ENCODE data around the gene FMNL2. TPM values are rescaled to one million over a fixed set of nuclear protein-coding genes. Genes with fewer than 3 reads are reported as not detected.

FMNL2 gene
- polyA plus RNA-seq, 3 donors = 0.28 to 3.2 (median 0.71) TPM

DNA sequence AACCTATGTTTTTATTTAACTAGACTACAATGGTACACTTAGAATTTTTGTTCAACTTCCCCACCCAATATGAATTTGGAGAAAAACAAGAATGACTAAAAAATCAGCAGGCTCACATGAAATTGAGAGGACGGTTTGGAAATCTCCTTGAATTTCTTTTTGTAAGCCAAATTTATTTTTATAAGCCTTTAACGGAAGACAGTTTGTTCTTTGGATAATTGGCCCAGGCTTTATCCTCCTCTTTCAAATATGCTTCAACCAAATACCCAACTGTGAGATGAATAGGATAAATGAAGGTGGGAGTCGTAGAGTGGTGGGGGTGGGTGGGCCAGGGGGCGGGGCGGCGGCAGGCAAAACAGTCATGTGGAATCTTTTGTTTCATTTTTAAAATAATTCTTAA is 60.6 kb downstream of the FMNL2 start:
- Mint-ChIP-seq H3K4me3 (no peak overlapping the region), H3K27me3 (ENCODE audit: low read depth in 3 of 3) (peaks cover 0 to 2% (median 0%) of the 10 kb centered on the region in 3 donors), H3K27ac (no peak overlapping the region), H3K36me3 (no peaks in the 10 kb centered on the region), H3K4me1 (no peaks in the 10 kb centered on the region), H3K9me3 (peaks cover 0 to 5% (median under 1%) of the 10 kb centered on the region in 7 donors)
- no peaks in the 10 kb centered on the region for H3K4me1 ChIP-seq (ENCODE audit: control insufficient read depth in 1 of 2, insufficient read depth in 2 of 2, low read length in 2 of 2)
- H3K36me3 ChIP-seq (replicated peaks in 1 of 2; ENCODE audit: control insufficient read depth in 1 of 2, insufficient read depth in 2 of 2, low read length in 2 of 2) = no peaks in the 10 kb centered on the region
- no peaks in the 10 kb centered on the region for H3K27me3 ChIP-seq (ENCODE audit: control insufficient read depth in 2 of 2, insufficient read depth in 2 of 2, low read length in 2 of 2)
- intact Hi-C loops (cut with micrococcal nuclease) = no loop called here
- no peak overlapping the region for H2AFZ ChIP-seq (ENCODE audit: insufficient read depth, low read depth, low read length, poor library complexity, severe bottlenecking)
- H3K4me2 ChIP-seq (replicated peaks; ENCODE audit: extremely low read depth, low read length, poor library complexity, severe bottlenecking) = no peak overlapping the region
- H3K9me3 ChIP-seq (replicated peaks in 1 of 2; ENCODE audit: control insufficient read depth in 1 of 2, insufficient read depth in 1 of 2, low read length in 2 of 2) = no peaks in the 10 kb centered on the region
- no CpG with 5 or more reads among the region's 6 CpGs for WGBS (ENCODE audit: insufficient coverage)
- H3K9ac ChIP-seq (ENCODE audit: insufficient read depth, low read length, poor library complexity, severe bottlenecking) = no peak overlapping the region
- TF ChIP-seq CTCF (IDR thresholded peaks at IDR 0.05) = no peak
- no peaks in the 10 kb centered on the region for H3K79me2 ChIP-seq (ENCODE audit: insufficient read depth, low read length)
- no peak for DNase-seq
- no peak overlapping the region for H3K4me3 ChIP-seq (replicated peaks in 1 of 3; ENCODE audit: low read depth in 2 of 3, low read length in 3 of 3)
- H3K27ac ChIP-seq (ENCODE audit: low read depth in 1 of 2, low read length in 2 of 2) = no peak overlapping the region
- no peaks in the 10 kb centered on the region for H4K20me1 ChIP-seq (ENCODE audit: insufficient read depth, low read length)

- no peak overlapping the region for H2AFZ ChIP-seq (ENCODE audit: insufficient read depth, low read depth, low read length, poor library complexity, severe bottlenecking)
- no CpG with 5 or more reads among the region's 4 CpGs for WGBS (ENCODE audit: insufficient coverage)
- Mint-ChIP-seq H3K4me1 (no peaks in the 10 kb centered on the region), H3K9me3 (peaks cover 0 to 5% (median 0%) of the 10 kb centered on the region in 7 donors), H3K27me3 (ENCODE audit: low read depth in 3 of 3) (peaks cover 0 to 2% (median 0%) of the 10 kb centered on the region in 3 donors), H3K36me3 (no peaks in the 10 kb centered on the region), H3K4me3 (no peak overlapping the region), H3K27ac (no peak overlapping the region)
- no peak for DNase-seq
- H3K27ac ChIP-seq (ENCODE audit: low read depth in 1 of 2, low read length in 2 of 2) = no peak overlapping the region
- H3K9ac ChIP-seq (ENCODE audit: insufficient read depth, low read length, poor library complexity, severe bottlenecking) = no peak overlapping the region
- H3K4me3 ChIP-seq (replicated peaks in 1 of 3; ENCODE audit: low read depth in 2 of 3, low read length in 3 of 3) = no peak overlapping the region
- TF ChIP-seq CTCF (IDR thresholded peaks at IDR 0.05) = no peak
- H3K27me3 ChIP-seq (ENCODE audit: control insufficient read depth in 2 of 2, insufficient read depth in 2 of 2, low read length in 2 of 2) = no peaks in the 10 kb centered on the region
- intact Hi-C loops (cut with micrococcal nuclease) = no loop called here
- no peaks in the 10 kb centered on the region for H4K20me1 ChIP-seq (ENCODE audit: insufficient read depth, low read length)
- no peaks in the 10 kb centered on the region for H3K79me2 ChIP-seq (ENCODE audit: insufficient read depth, low read length)
- no peak overlapping the region for H3K4me2 ChIP-seq (replicated peaks; ENCODE audit: extremely low read depth, low read length, poor library complexity, severe bottlenecking)
- no peaks in the 10 kb centered on the region for H3K9me3 ChIP-seq (replicated peaks in 1 of 2; ENCODE audit: control insufficient read depth in 1 of 2, insufficient read depth in 1 of 2, low read length in 2 of 2)
- no peaks in the 10 kb centered on the region for H3K36me3 ChIP-seq (replicated peaks in 1 of 2; ENCODE audit: control insufficient read depth in 1 of 2, insufficient read depth in 2 of 2, low read length in 2 of 2)
- H3K4me1 ChIP-seq (ENCODE audit: control insufficient read depth in 1 of 2, insufficient read depth in 2 of 2, low read length in 2 of 2) = no peaks in the 10 kb centered on the region
Observed at GRCh38 chr2:152396051-152396511, 61.1 kb downstream of the FMNL2 start.
